Large intestine (tissue), 3 donors: ENCODE measurements around the gene CHAC2. TPM values are rescaled to one million over a fixed set of nuclear protein-coding genes. Genes with fewer than 3 reads are reported as not detected.
"Not testable (repeated sequence)": the region's sequence is repeated elsewhere in the genome, so short reads cannot be mapped to it uniquely, and the experiment has no call there.

Experiments
- DNase-seq, 2 donors: peaks; one replicate each; pipeline versions ENCODE4 v3.0.0 to v3.0.0-alpha.2; 2013
- H3K27ac ChIP-seq: one replicate; pipeline ENCODE4 v1.5.1; 2013; ENCODE audit warnings: low read length
- H3K27me3 ChIP-seq: 2 replicates; pipeline ENCODE4 v1.6.1; 2013; ENCODE audit warnings: low read length; ENCODE audit not compliant: control insufficient read depth, insufficient read depth
- H3K36me3 ChIP-seq: 2 replicates; pipeline ENCODE4 v1.6.1; 2013; ENCODE audit warnings: low read length; ENCODE audit not compliant: control insufficient read depth, insufficient read depth
- H3K4me1 ChIP-seq: one replicate; pipeline ENCODE4 v1.6.1; 2013; ENCODE audit warnings: low read length; ENCODE audit not compliant: control insufficient read depth, insufficient read depth
- H3K4me3 ChIP-seq: one replicate; pipeline ENCODE4 v1.5.1; 2013; ENCODE audit warnings: low read length
- H3K9me3 ChIP-seq: one replicate; pipeline ENCODE4 v1.6.1; 2013; ENCODE audit warnings: mild to moderate bottlenecking, low read depth, low read length, moderate library complexity; ENCODE audit not compliant: control insufficient read depth
- WGBS: methylation state at CpG from one replicate; pipeline ENCODE4 v1.1.5; 2013; ENCODE audit warnings: low lambda C conversion rate; ENCODE audit not compliant: insufficient coverage; 5-methylcytosine and 5-hydroxymethylcytosine counted together
- polyA plus RNA-seq: library from polyadenylated mRNA; unstranded; fragments of 120-200 nt; gene quantifications from one replicate; pipeline ENCODE4 v1.2.1, GENCODE V29; 2013

Gene CHAC2
- polyA plus RNA-seq, 1 donor = 4.7 TPM

- H3K27me3 ChIP-seq = no peaks in the 10 kb centered on the region
- H3K9me3 ChIP-seq = no peaks in the 10 kb centered on the region
- DNase-seq = no peak
- WGBS = no CpG with 5 or more reads among the region's 6 CpGs
- no peak overlapping the region for H3K27ac ChIP-seq
- peaks cover 16% of the 10 kb centered on the region for H3K4me1 ChIP-seq
- no peaks in the 10 kb centered on the region for H3K36me3 ChIP-seq
- no peak overlapping the region for H3K4me3 ChIP-seq
Measured at GRCh38 chr2:53821810-53822209, 54.2 kb downstream of the CHAC2 start.

DNA sequence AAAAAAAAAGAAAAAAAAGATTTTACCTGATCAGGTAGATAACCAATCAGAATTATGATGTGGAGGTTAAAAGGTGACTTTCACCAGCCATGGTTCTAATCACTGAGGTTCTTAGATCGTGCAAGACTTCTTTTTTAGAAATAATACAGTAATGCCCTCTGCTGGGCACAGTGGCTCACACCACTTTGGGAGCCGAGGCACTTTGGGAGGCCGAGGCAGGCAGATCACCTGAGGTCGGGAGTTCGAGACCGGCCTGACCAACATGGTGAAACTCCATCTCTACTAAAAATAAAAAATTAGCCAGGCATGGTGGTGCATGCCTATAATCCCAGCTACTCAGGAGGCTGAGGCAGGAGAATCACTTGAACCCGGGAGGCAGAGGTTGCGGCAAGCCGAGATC lies 56.0 kb downstream of the CHAC2 start:
- DNase-seq, H3K27ac ChIP-seq, H3K36me3 ChIP-seq, H3K27me3 ChIP-seq, H3K9me3 ChIP-seq, H3K4me3 ChIP-seq: not testable (repeated sequence)
- WGBS = no CpG with 5 or more reads among the region's 9 CpGs
- peaks cover 22% of the 10 kb centered on the region for H3K4me1 ChIP-seq

Other genes starting within 250 kb of the CHAC2 start
- gene ASB3, start 19.1 kb downstream of the CHAC2 start, polyA plus RNA-seq = 11.7 TPM
- 64.1 TPM for gene ERLEC1, start 19.2 kb downstream of the CHAC2 start, polyA plus RNA-seq
- 3.3 TPM for gene GPR75, start 92.2 kb downstream of the CHAC2 start, polyA plus RNA-seq
- gene PSME4, start 203.2 kb downstream of the CHAC2 start, polyA plus RNA-seq = 26.6 TPM